Myocyte (in vitro differentiated cells): ENCODE results near the gene SEMA4A. TPM values are rescaled to one million over a fixed set of nuclear protein-coding genes. Genes with fewer than 3 reads are reported as not detected.

Experiments used
- DNase-seq: peaks from one replicate; pipeline ENCODE4 v3.0.0-alpha.2; 2012; ENCODE audit warnings: low read depth
- total RNA-seq: library from RNA; depleted of rRNA; stranded (reverse); fragments of >200 nt; gene quantifications from 2 replicates; pipeline ENCODE4 v1.2.3, GENCODE V29; 2014

Gene SEMA4A
- total RNA-seq, 1 donor from 2014 or later = 1.6 TPM

- DNase-seq = peak; percentile 94
These were observed 35.1 kb upstream of the SEMA4A start for GRCh38 chr1:156118177-156118868.

- DNase-seq = peak; percentile 93
These were observed 33.7 kb upstream of the SEMA4A start for GRCh38 chr1:156119503-156120209.

- DNase-seq = no peak
These were observed 33.1 kb upstream of the SEMA4A start for GRCh38 chr1:156120318-156120717.

- DNase-seq = peak; percentile 73
These were observed 32.4 kb upstream of the SEMA4A start for GRCh38 chr1:156121005-156121404.

- peak; percentile 95 for DNase-seq
These were observed 31.9 kb upstream of the SEMA4A start for GRCh38 chr1:156121457-156121856.

GRCh38 chr1:156122086-156122485, 31.3 kb upstream of the SEMA4A start:
- DNase-seq = peak; percentile 59

- peak; percentile 98 for DNase-seq
These were observed 30.6 kb upstream of the SEMA4A start for GRCh38 chr1:156122519-156123355.

GRCh38 chr1:156123356-156124196, 29.8 kb upstream of the SEMA4A start:
- DNase-seq = peak; percentile 100

- peak; percentile 80 for DNase-seq
These were observed 28.6 kb upstream of the SEMA4A start for GRCh38 chr1:156124557-156125483.

- peak; percentile 37 for DNase-seq
These were observed 27.8 kb upstream of the SEMA4A start for GRCh38 chr1:156125544-156125943.

- peak; percentile 99 for DNase-seq
These were observed 27.2 kb upstream of the SEMA4A start for GRCh38 chr1:156126043-156126629.

GRCh38 chr1:156126630-156127534, 26.5 kb upstream of the SEMA4A start:
- DNase-seq = peak; percentile 99

GRCh38 chr1:156128308-156128653, 25.1 kb upstream of the SEMA4A start:
- DNase-seq = no peak

- DNase-seq = peak; percentile 88
These were observed 24.5 kb upstream of the SEMA4A start for GRCh38 chr1:156128654-156129597.

GRCh38 chr1:156129687-156130577, 23.5 kb upstream of the SEMA4A start:
- peak; percentile 96 for DNase-seq

- DNase-seq = no peak
These were observed 22.8 kb upstream of the SEMA4A start for GRCh38 chr1:156130578-156130942.
